ENCODE data around the gene MAPKAP1.

MAPKAP1 gene

GRCh38 chr9:125387861-125388524 is 319.0 kb downstream of the MAPKAP1 start:
- no peaks in the 10 kb centered on the region for H3K4me1 Mint-ChIP-seq (ENCODE audit: low read depth)
- H3K27ac Mint-ChIP-seq, result no peak overlapping the region
- H3K36me3 Mint-ChIP-seq (ENCODE audit: low read depth), result no peaks in the 10 kb centered on the region
- H3K9me3 Mint-ChIP-seq, result no peaks in the 10 kb centered on the region
- no peak overlapping the region for H3K4me3 Mint-ChIP-seq
- no peaks in the 10 kb centered on the region for H3K27me3 Mint-ChIP-seq

All from stimulated activated naive CD8-positive, alpha-beta T cell treated with anti-CD3 and anti-CD28 coated beads, Interleukin-15, Interleukin-2, amounts not matched to agents 100 ng/mL and 50 ng/mL, for 24 hours (primary cell).